H1 (cell line): ENCODE results near the gene CUX1. TPM values are rescaled to one million over a fixed set of nuclear protein-coding genes. Genes with fewer than 3 reads are reported as not detected.

Source experiments
- JUND ChIP-seq: IDR thresholded peaks from 2 replicates; pipeline ENCODE4 v1.6.1; 2011; ENCODE audit warnings: mild to moderate bottlenecking, improper control_type of control experiment, low read length
- RBBP5 ChIP-seq: IDR thresholded peaks from 2 replicates; pipeline ENCODE4 v1.7.1; 2012; ENCODE audit warnings: low read depth, mild to moderate bottlenecking, inconsistent platforms, low read length, moderate library complexity, borderline replicate concordance
- polyA plus RNA-seq, 7 experiments: library from polyadenylated mRNA; depleted of rRNA in 3 of 7; stranded (reverse) in 5 of 7; unstranded in 2 of 7; fragments of >200 nt in 5 of 7; fragments of 200-250 nt in 2 of 7; gene quantifications; 1 replicate in 5 of 7; 2 replicates in 1 of 7; 4 replicates in 1 of 7; pipeline versions ENCODE4 v1.2.1 to v1.2.3, GENCODE V29; 2011 to 2013; ENCODE audit warnings: missing spikeins in 2 of 7, mixed read lengths in 2 of 7
- total RNA-seq: library from RNA; stranded (reverse); fragmentation: NEBNext Ultra II Directional; extraction: Animal tissue kit (Norgen Biotek cat#: 25700); gene quantifications from 2 replicates; pipeline ENCODE4 v1.2.1, GENCODE V29; 2021
- TF ChIP-seq, protein P1 (sequence below), 3 experiments: IDR thresholded peaks; 1 replicate in 2 of 3; 2 replicates in 1 of 3; pipeline versions ENCODE4 v1.5.1 to v1.6.1; 2011; ENCODE audit warnings: low read length in 3 of 3, mild to moderate bottlenecking in 3 of 3, inconsistent platforms in 2 of 3, low read depth in 1 of 3, moderate library complexity in 1 of 3; ENCODE audit not compliant: insufficient read depth in 1 of 3; ENCODE audit errors: control extremely low read depth in 1 of 3

Gene CUX1
- total and polyA plus RNA-seq, 2 of the 8 experiments (the other 6 are each of a cell fraction or from before 2014, with no cell fraction given) = 21.6 to 65.9 TPM

DNA sequence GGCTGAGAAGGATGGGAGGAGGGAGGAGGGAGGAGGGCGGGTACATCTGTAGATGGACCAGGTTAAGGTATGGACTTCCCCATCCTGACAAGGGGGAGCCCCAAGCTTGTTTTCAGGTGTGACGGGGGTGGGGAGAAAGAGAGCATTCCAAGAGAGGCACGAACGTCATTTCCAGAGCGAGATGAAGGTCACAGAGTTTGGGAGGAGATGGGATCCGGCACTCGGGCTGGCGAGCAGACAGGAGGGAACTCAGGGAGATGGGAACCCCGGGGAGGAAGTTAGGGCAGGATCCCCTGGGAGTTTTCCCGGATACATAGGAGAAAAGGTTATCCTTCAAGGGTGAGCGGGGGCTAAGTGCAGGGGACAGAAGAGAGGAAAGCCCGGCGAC is 118.8 kb downstream of the CUX1 start (continued):
- TF ChIP-seq, protein P1, sequence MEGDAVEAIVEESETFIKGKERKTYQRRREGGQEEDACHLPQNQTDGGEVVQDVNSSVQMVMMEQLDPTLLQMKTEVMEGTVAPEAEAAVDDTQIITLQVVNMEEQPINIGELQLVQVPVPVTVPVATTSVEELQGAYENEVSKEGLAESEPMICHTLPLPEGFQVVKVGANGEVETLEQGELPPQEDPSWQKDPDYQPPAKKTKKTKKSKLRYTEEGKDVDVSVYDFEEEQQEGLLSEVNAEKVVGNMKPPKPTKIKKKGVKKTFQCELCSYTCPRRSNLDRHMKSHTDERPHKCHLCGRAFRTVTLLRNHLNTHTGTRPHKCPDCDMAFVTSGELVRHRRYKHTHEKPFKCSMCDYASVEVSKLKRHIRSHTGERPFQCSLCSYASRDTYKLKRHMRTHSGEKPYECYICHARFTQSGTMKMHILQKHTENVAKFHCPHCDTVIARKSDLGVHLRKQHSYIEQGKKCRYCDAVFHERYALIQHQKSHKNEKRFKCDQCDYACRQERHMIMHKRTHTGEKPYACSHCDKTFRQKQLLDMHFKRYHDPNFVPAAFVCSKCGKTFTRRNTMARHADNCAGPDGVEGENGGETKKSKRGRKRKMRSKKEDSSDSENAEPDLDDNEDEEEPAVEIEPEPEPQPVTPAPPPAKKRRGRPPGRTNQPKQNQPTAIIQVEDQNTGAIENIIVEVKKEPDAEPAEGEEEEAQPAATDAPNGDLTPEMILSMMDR (IDR thresholded peaks at IDR 0.05; ENCODE audit: control extremely low read depth in 1 of 3, insufficient read depth in 1 of 3, low read depth in 1 of 3, low read length in 3 of 3) = no peak
- TF ChIP-seq RBBP5 = 0 out of 2 replicates have a peak, but pooled peaks have one; percentile 47
- TF ChIP-seq JUND = no peak
